Measurements from ENCODE around the gene KRT9.
"Not testable (repeated sequence)": the region's sequence is repeated elsewhere in the genome, so short reads cannot be mapped to it uniquely, and the experiment has no call there.

The KRT9 gene

DNA sequence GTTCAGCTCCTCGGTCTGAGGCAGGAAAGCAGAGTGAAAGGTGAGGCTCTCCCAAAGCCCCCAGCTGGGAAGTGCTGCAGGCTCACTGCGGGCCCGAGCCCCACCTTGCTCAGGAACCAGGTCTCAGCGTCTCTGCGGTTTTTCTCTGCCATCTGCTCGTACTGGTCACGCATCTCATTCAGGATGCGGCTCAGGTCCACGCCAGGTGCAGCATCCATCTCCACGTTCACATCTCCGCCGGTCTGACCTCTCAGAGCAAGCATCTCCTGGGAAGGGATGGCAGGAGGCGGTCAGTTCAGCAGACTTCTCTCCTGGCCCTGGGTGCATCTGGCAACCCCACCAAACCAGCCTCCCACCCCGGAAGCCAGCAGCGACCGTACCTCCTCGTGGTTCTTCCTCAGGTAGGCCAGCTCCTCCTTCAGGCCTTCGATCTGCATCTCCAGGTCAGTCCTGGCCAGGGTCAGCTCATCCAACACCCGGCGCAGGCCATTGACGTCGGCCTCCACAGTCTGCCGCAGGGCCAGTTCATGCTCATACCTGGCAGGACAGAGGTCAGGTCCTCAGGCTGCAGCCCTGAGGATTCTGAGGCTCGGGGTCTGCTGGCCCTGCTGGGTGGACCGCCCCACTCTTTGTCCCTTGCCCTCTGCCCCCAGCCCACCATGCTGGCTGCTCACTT is 39.2 kb upstream of the KRT9 start:
- TF ChIP-seq, protein P1, sequence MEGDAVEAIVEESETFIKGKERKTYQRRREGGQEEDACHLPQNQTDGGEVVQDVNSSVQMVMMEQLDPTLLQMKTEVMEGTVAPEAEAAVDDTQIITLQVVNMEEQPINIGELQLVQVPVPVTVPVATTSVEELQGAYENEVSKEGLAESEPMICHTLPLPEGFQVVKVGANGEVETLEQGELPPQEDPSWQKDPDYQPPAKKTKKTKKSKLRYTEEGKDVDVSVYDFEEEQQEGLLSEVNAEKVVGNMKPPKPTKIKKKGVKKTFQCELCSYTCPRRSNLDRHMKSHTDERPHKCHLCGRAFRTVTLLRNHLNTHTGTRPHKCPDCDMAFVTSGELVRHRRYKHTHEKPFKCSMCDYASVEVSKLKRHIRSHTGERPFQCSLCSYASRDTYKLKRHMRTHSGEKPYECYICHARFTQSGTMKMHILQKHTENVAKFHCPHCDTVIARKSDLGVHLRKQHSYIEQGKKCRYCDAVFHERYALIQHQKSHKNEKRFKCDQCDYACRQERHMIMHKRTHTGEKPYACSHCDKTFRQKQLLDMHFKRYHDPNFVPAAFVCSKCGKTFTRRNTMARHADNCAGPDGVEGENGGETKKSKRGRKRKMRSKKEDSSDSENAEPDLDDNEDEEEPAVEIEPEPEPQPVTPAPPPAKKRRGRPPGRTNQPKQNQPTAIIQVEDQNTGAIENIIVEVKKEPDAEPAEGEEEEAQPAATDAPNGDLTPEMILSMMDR (IDR thresholded peaks at IDR 0.05), result no peak
- Histone ChIP-seq H3K4me3 (no peak overlapping the region), H3K27ac (no peak overlapping the region)
- no peak for DNase-seq (ENCODE audit: low spot score)

DNA sequence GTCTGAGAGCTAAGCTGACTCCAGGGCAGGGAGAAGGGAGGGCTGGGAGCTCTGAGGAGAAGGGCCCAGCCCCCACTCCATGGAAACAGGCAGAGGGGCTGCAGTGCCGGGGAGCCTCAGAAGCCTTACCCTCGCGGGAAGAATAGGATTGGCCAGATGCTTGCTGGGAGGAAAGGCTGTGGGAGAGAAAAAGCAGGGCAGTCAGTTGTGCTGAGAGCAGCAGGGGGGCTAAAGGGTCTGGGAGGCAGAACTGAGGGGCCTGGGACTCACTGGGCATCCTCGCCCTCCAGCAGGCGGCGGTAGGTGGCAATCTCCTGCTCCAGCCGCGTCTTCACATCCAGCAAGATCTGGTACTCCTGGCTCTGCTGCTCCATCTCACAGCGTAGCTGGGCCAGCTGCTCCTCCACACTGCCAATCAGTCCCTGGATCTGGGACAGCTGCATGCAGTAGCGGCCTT is 38.2 kb upstream of the KRT9 start:
- H3K27ac ChIP-seq; H3K4me3 ChIP-seq; DNase-seq (ENCODE audit: low spot score): not testable (repeated sequence)

DNA sequence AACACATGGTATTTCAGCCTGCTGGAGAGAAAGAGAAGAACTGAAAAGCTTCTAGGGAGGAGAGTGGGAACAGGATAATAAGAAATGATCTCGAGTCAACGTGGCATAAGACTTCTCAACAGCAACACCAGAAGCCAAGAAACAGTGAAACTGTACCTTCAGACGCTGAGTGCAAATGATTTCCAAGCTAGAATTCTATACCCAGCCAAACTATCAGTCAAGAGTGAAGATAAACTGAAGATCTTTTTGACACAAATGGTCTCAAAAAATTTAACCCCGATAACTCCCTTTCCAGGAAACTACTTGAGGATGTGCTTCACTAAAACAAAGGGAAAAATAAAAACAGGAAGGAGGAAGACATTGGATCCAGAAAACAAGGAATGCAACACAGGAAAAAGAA is 35.1 kb upstream of the KRT9 start:
- H3K4me3 ChIP-seq; DNase-seq (ENCODE audit: low spot score); H3K27ac ChIP-seq: not testable (repeated sequence)

DNA sequence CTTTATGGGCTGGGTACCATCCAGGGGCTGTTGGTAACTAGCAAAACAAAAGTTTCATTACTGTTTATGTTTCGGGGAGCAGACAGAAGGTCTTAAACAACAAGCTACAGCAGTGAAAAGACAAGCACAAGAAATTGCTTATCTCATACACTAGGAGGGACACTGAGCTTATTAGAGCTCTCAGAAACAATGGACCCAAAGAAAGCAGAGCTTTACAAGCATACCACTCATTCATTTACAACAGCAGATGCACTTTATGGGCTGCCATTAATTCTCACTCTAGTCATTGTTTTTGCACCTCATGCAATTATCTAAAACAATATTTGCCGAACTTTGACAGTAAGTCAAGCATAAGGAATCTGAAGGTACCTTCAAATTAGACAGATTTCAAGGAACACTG is 30.7 kb upstream of the KRT9 start:
- TF ChIP-seq, protein P1 (IDR thresholded peaks at IDR 0.05), result no peak
- no peak for DNase-seq (ENCODE audit: low spot score)
- no peak overlapping the region for H3K27ac ChIP-seq
- no peak overlapping the region for H3K4me3 ChIP-seq

DNA sequence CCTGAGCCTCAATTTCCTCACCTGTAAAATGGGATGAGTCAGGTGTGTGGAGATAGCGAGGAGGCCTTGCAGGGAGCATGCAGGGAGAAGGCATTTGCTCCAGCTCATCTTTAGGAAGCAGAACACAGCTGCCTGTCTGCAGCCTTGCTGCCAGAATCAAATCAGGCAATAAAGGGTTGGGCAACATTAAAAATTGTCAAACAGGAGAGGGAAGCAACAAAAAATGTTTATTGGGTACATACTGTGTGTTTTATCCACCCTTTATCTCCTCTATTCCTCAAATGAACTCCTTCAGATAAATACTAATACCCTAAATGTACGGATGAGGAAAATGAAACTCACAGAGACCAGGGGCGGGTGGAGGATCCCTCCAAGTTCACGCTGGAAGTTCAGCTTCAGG is 28.5 kb upstream of the KRT9 start:
- Histone ChIP-seq H3K27ac (no peak overlapping the region), H3K4me3 (no peak overlapping the region)
- no peak for DNase-seq (ENCODE audit: low spot score)
- TF ChIP-seq, protein P1 (IDR thresholded peaks at IDR 0.05), result no peak

DNA sequence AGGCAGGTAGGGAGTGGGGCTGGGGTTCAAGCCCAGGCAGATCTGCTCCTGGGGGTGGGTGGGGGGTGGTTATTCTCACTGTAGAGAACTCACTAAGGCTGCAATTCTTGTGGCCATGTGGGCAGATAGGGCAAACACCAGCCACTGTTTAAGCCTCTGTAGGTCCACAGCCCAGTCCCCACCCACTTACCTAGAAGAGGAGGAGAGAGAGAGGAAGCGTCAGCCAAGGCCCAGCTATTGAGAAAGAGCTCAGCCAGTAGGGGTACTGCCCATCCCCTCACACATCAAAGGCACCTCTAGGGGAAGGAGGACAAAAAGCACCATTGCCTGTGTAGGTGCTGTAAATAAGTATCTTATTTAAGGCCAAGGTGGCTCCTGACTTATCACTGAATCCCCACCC is 27.8 kb upstream of the KRT9 start:
- TF ChIP-seq, protein P1 (IDR thresholded peaks at IDR 0.05), result no peak
- Histone ChIP-seq H3K4me3 (no peak overlapping the region), H3K27ac (no peak overlapping the region)
- no peak for DNase-seq (ENCODE audit: low spot score)

DNA sequence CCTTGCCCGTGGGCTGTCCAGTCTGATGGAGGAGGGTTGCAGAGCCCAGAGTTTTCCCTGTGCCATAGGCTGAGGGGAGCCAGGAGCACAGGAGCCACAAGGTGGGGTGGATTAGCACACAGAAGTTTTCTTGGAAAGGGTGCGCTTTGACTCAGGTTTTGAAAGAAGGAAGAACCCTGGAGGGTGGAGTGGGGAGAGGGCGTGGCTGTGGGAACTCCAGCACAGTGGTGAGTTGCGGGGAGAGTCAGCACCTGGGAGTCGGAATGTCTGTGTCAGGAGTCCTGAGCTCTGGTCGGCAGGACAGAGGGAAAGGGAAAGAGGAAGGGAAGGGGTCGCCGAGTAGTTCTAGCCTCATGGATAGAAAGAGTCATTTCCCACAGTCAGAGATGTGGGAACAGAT is 23.7 kb upstream of the KRT9 start:
- H3K4me3 ChIP-seq, result no peak overlapping the region
- H3K27ac ChIP-seq, result no peak overlapping the region
- DNase-seq (ENCODE audit: low spot score), result no peak
- TF ChIP-seq, protein P1 (IDR thresholded peaks at IDR 0.05), result no peak

DNA sequence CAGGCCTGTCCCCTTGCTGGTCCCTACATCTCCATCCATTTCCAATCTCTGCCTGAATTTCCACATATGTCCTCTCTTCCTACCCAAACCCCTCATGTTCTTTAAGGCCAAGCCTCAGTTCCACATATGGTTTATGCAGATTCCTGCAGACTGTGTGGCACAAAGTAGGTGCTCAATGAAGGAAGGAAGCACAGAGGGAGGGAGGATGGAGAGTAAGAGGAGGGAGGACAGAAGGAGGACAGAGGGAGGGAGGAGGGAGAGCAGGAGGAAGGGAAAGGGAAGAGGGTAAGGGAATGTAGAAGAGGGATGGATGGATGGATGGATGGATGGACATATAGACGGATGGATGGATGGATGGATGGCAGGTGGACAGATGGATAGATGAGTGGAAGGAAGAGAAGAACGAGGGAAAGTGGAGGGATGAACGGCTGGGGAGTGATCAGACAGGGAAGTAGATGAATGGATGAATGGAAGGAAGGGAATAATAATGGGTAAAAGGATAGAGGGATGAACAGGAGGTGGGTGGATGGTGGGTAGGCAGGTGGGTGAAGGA is 22.6 kb upstream of the KRT9 start:
- H3K27ac ChIP-seq, result no peak overlapping the region
- DNase-seq (ENCODE audit: low spot score), result no peak
- no peak overlapping the region for H3K4me3 ChIP-seq
- TF ChIP-seq, protein P1 (IDR thresholded peaks at IDR 0.05), result no peak
